GM11168 (cell line): ENCODE data around the gene MORF4L1.
"Not testable (repeated sequence)": the region's sequence is repeated elsewhere in the genome, so short reads cannot be mapped to it uniquely, and the experiment has no call there.

Experiments used
- in situ Hi-C: fragments of 300-500 bp; cut with MboI; formaldehyde crosslinking; loops from one replicate; pipeline ENCODE4 v1.12.0; 2022; ENCODE audit warnings: low sequenced_read_pairs; ENCODE audit not compliant: unreplicated experiment

Gene MORF4L1

DNA sequence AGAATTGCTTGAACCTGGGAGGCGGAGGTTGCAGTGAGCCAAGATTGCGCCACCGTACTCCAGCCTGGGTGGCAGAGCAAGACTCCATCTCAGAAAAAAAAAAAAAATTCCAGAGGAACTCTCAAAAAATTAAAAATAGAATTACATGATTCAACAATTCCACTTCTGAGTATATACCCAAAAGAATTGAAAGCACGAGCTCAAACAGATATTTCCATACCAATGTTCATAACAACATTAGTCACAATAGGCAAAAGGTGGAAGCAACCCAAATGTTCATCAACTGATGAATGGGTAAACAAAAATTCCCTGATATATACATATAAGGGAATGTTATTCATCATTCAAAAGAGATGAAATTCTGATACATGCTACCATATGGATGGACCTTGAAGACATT is 16.9 kb upstream of the MORF4L1 start:
- in situ Hi-C loops = no loop called here

- in situ Hi-C loops = no loop called here
Observed at GRCh38 chr15:78859971-78860719, 12.5 kb upstream of the MORF4L1 start.

DNA sequence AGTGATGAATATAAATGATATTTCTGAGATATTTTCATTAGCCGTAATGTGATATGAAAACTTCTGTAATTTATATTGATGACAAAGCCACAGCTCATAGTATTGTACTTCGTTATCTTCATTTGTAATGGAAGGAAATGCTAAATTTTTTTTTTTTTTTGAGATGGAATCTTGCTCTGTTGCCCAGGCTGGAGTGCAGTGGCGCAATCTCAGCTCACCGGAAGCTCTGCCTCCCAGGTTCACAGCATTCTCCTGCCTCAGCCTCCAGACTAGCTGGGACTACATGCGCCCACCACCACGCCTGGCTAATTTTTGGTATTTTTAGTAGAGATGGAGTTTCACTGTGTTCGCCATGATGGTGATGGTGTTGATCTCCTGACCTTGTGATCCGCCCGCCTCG is 7.1 kb upstream of the MORF4L1 start:
- in situ Hi-C loops = not testable (repeated sequence)

DNA sequence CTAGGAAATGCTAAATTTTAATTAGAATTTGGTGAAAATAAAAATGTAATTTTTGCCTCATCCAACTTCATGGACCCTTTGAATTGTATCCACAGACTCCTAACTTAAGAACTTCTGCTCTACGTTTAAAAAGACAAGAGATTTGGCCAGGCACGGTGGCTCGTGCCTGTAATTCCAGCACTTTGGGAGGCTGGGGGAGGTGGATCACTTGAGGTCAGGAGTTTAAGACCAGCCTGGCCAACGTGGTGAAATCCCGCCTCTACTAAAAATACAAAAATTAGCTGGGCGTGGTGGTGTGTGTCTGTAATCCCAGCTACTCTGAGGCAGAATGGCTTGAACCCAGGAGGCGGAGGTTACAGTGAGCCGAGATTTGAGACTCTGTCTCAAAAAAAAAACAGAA is 6.7 kb upstream of the MORF4L1 start:
- in situ Hi-C loops = not testable (repeated sequence)

DNA sequence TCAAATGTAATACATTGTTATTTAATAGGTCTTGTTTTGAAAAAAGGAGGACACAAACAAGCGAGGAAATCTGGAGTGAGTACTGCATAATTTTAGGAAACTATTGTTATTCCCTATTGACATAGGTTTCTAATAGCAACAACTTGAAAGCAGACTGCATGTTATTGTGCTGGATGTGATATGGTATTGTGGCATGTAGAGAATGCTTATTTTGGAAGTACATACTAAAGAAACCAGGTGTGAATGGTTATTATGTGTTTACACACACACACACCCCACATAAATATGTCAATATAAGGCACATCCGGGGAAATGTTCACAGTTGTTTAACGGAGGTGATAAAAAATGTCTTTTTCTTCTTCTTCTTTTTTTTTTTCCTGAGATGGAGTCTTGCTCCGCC is 5.9 kb upstream of the MORF4L1 start:
- in situ Hi-C loops = no loop called here

- in situ Hi-C loops = no loop called here
Observed at GRCh38 chr15:78868366-78868765, 4.3 kb upstream of the MORF4L1 start.

- in situ Hi-C loops = not testable (repeated sequence)
Observed at GRCh38 chr15:78871483-78872127, 1.1 kb upstream of the MORF4L1 start.

- in situ Hi-C loops = no loop called here
Observed at GRCh38 chr15:78872972-78873792, 492 bp downstream of the MORF4L1 start.

- in situ Hi-C loops = no loop called here
Observed at GRCh38 chr15:78873793-78874765, 1.4 kb downstream of the MORF4L1 start.

DNA sequence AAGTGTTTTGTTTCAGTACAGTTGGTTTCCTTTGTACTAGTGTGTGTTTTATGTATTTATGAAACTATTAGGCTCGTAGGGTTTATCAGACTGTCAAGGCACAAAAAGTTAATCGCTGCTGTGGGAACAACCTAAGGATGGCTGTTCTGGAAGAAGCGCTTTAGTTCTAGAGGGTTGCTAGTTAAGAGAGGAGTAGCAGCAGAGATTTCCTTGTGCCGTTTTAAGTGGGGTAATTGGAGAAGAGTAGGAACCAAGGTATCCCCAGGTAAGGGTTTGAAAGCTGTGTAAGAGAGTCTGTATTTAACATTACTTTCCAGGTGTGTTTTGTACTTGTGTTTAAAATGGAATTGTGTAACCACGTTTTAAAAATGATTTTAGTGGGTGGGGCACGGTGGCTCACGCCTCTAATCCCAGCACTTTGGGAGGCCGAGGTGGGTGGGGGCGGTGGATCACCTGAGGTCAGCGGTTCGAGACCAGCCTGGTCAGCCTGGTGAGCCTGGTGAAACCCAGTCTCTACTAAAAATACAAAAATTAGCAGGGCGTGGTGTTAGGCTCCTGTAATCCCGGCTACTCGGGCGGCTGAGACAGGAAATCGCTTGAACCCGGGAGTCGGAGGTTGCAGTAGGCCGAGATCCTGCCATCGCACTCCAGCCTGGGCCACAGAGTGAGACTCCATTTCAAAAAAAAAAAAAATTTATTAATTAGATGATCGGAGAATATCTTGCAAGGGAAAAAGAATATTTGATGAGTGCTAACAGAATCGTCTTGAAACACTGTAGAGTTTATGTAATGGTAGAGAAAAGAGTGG is 2.6 kb downstream of the MORF4L1 start:
- in situ Hi-C loops = no loop called here

GRCh38 chr15:78876954-78877353 is 4.3 kb downstream of the MORF4L1 start:
- in situ Hi-C loops = not testable (repeated sequence)

- in situ Hi-C loops = no loop called here
Observed at GRCh38 chr15:78878356-78878755, 5.7 kb downstream of the MORF4L1 start.

- in situ Hi-C loops = no loop called here
Observed at GRCh38 chr15:78879517-78880241, 7.0 kb downstream of the MORF4L1 start.

GRCh38 chr15:78880242-78880533 is 7.5 kb downstream of the MORF4L1 start:
- in situ Hi-C loops = no loop called here

- in situ Hi-C loops = no loop called here
Observed at GRCh38 chr15:78880813-78881212, 8.1 kb downstream of the MORF4L1 start.

DNA sequence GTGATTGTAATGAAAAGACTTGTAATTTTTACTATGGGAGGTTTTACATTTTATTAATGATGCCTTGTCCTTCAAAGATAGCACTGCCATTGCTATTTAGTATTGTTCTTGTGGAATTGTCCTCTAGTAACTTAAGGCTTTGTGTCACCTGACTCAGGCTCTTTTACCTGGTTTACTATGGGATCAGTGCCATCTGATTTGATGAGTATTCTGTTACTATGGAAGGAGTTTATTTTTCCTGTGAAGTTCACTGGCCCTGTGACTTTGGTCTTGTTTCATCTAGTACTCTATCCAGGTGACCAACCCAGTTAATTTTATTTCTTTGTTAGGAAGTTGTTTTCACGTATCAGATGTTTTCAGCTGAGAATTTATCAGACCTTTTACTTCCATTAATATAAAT is 9.0 kb downstream of the MORF4L1 start:
- in situ Hi-C loops = no loop called here

GRCh38 chr15:78889000-78889399 is 16.3 kb downstream of the MORF4L1 start:
- in situ Hi-C loops = no loop called here

- in situ Hi-C loops = no loop called here
Observed at GRCh38 chr15:78893538-78893937, 20.8 kb downstream of the MORF4L1 start.

- in situ Hi-C loops = no loop called here
Observed at GRCh38 chr15:78895471-78895870, 22.8 kb downstream of the MORF4L1 start.
